HG03442 (cell line): ENCODE results near the gene DMPK.

Experiments
- ATAC-seq: cut with Tn5 transposase; IDR thresholded peaks from one replicate; pipeline ENCODE4 v1.9.1; 2021; ENCODE audit warnings: mild to moderate bottlenecking, moderate library complexity; ENCODE audit not compliant: unreplicated experiment

Gene DMPK

GRCh38 chr19:45770192-45771101, 11.8 kb downstream of the DMPK start:
- peak; percentile 46 for ATAC-seq

- ATAC-seq, result no peak
These were observed 12.5 kb downstream of the DMPK start for GRCh38 chr19:45769821-45770191.

- peak; percentile 60 for ATAC-seq
These were observed 13.1 kb downstream of the DMPK start, which contains the start of gene SIX5 for GRCh38 chr19:45768984-45769782. Gene SIX5, minus strand, starts transcription at chr19:45769252. Its CDS starts 408 bp downstream, at chr19:45768844.

GRCh38 chr19:45768655-45768983, 13.7 kb downstream of the DMPK start:
- ATAC-seq, result no peak

- ATAC-seq, result no peak
These were observed 14.2 kb downstream of the DMPK start for GRCh38 chr19:45767881-45768654.

- ATAC-seq, result no peak
These were observed 14.8 kb downstream of the DMPK start for GRCh38 chr19:45767410-45767880.

- ATAC-seq, result no peak
These were observed 15.4 kb downstream of the DMPK start for GRCh38 chr19:45766869-45767346.

- ATAC-seq, result no peak
These were observed 15.9 kb downstream of the DMPK start for GRCh38 chr19:45766296-45766868.

GRCh38 chr19:45765702-45766295, 16.5 kb downstream of the DMPK start:
- no peak for ATAC-seq

GRCh38 chr19:45764945-45765701, 17.2 kb downstream of the DMPK start:
- ATAC-seq, result no peak

- no peak for ATAC-seq
These were observed 17.8 kb downstream of the DMPK start for GRCh38 chr19:45764475-45764874.

GRCh38 chr19:45763691-45764294, 18.5 kb downstream of the DMPK start:
- no peak for ATAC-seq

- ATAC-seq, result no peak
These were observed 19.2 kb downstream of the DMPK start for GRCh38 chr19:45762870-45763631.

- ATAC-seq, result no peak
These were observed 20.6 kb downstream of the DMPK start for GRCh38 chr19:45761714-45762113.

GRCh38 chr19:45758921-45759320, 23.4 kb downstream of the DMPK start:
- ATAC-seq, result no peak

GRCh38 chr19:45757695-45758094, 24.6 kb downstream of the DMPK start:
- ATAC-seq, result no peak

GRCh38 chr19:45754323-45754722, 28.0 kb downstream of the DMPK start:
- ATAC-seq, result no peak

GRCh38 chr19:45753548-45753947, 28.7 kb downstream of the DMPK start:
- no peak for ATAC-seq
